CD4-positive, alpha-beta T cell treated with Interleukin-1 beta for 1 hour (primary cell): ENCODE results near the gene MGRN1.
A peak's percentile ranks its signal among the peaks of the same experiment; 100 is the strongest.

ENCODE experiments used
- DNase-seq, 2 donors: peaks; one replicate each; pipeline ENCODE4 v3.0.0-alpha.2; 2020 to 2022

Gene MGRN1

GRCh38 chr16:4689091-4689671 is 64.6 kb downstream of the MGRN1 start:
- no peak for DNase-seq

GRCh38 chr16:4689864-4690704 is 65.5 kb downstream of the MGRN1 start:
- DNase-seq: no peak

GRCh38 chr16:4690946-4691665 is 66.5 kb downstream of the MGRN1 start:
- no peak for DNase-seq

GRCh38 chr16:4691666-4692412 is 67.2 kb downstream of the MGRN1 start:
- no peak for DNase-seq

GRCh38 chr16:4692460-4693295 is 68.1 kb downstream of the MGRN1 start:
- no peak for DNase-seq

GRCh38 chr16:4693296-4693955 is 68.8 kb downstream of the MGRN1 start, which contains the start of gene NUDT16L1:
TSS of gene NUDT16L1 (plus strand) at chr16:4693562. CDS start at chr16:4693727, 165 bp downstream.
- peak; percentile 97 for DNase-seq

GRCh38 chr16:4693956-4694641 is 69.5 kb downstream of the MGRN1 start:
- peak; percentile 54 for DNase-seq

- no peak for DNase-seq
These were observed 70.2 kb downstream of the MGRN1 start for GRCh38 chr16:4694642-4695451.

GRCh38 chr16:4695473-4696171 is 71.0 kb downstream of the MGRN1 start:
- no peak for DNase-seq

- DNase-seq: no peak
These were observed 71.7 kb downstream of the MGRN1 start for GRCh38 chr16:4696172-4696904.

- no peak for DNase-seq
These were observed 72.5 kb downstream of the MGRN1 start for GRCh38 chr16:4696905-4697847.

GRCh38 chr16:4697848-4698291 is 73.2 kb downstream of the MGRN1 start:
- no peak for DNase-seq

GRCh38 chr16:4698321-4699045 is 73.9 kb downstream of the MGRN1 start:
- no peak for DNase-seq

GRCh38 chr16:4699046-4699556 is 74.5 kb downstream of the MGRN1 start:
- DNase-seq: no peak

GRCh38 chr16:4700380-4700996 is 75.9 kb downstream of the MGRN1 start:
- DNase-seq: no peak
